Stomach smooth muscle (tissue), 2 donors: ENCODE measurements around the gene ARHGAP18.

ENCODE experiments used
- H3K27ac ChIP-seq: one replicate; pipeline ENCODE4 v1.7.0; 2013; ENCODE audit warnings: mild to moderate bottlenecking, low read length, inconsistent platforms
- H3K27me3 ChIP-seq, 2 donors: one replicate each; pipeline ENCODE4 v1.7.0; 2013; ENCODE audit warnings: low read length in 2 of 2; ENCODE audit not compliant: insufficient read depth in 2 of 2, control insufficient read depth in 1 of 2
- H3K36me3 ChIP-seq, 2 donors: one replicate each; pipeline ENCODE4 v1.7.0; 2013; ENCODE audit warnings: low read length in 2 of 2; ENCODE audit not compliant: control insufficient read depth in 2 of 2, insufficient read depth in 2 of 2
- H3K4me1 ChIP-seq: one replicate; pipeline ENCODE4 v1.7.0; 2013; ENCODE audit warnings: low read length; ENCODE audit not compliant: control insufficient read depth, insufficient read depth
- H3K4me3 ChIP-seq, 2 donors: one replicate each; pipeline ENCODE4 v1.7.0; 2013; ENCODE audit warnings: low read length in 2 of 2
- H3K9ac ChIP-seq, 2 donors: one replicate each; pipeline ENCODE4 v1.7.0; 2013; ENCODE audit warnings: low read length in 2 of 2, mild to moderate bottlenecking in 1 of 2
- H3K9me3 ChIP-seq, 2 donors: one replicate each; pipeline ENCODE4 v1.7.0; 2013; ENCODE audit warnings: low read length in 2 of 2; ENCODE audit not compliant: control insufficient read depth in 2 of 2
- donor health status: healthy.
- donor health status: Pancreatic carcinoma.

Gene ARHGAP18

GRCh38 chr6:129744880-129745237 is 34.9 kb upstream of the ARHGAP18 start:
- Histone ChIP-seq H3K27me3 (no peaks in the 10 kb centered on the region), H3K4me3 (no peak overlapping the region), H3K9me3 (no peaks in the 10 kb centered on the region), H3K9ac (no peak overlapping the region), H3K27ac (no peak overlapping the region), H3K36me3 (no peaks in the 10 kb centered on the region), H3K4me1 (no peaks in the 10 kb centered on the region)

GRCh38 chr6:129744201-129744879 is 34.4 kb upstream of the ARHGAP18 start:
- Histone ChIP-seq H3K4me1 (no peaks in the 10 kb centered on the region), H3K36me3 (no peaks in the 10 kb centered on the region), H3K27ac (no peak overlapping the region), H3K9ac (no peak overlapping the region), H3K4me3 (no peak overlapping the region), H3K27me3 (no peaks in the 10 kb centered on the region), H3K9me3 (no peaks in the 10 kb centered on the region)

- H3K36me3 ChIP-seq, result no peaks in the 10 kb centered on the region
- H3K9me3 ChIP-seq, result no peaks in the 10 kb centered on the region
- no peaks in the 10 kb centered on the region for H3K27me3 ChIP-seq
- no peak overlapping the region for H3K27ac ChIP-seq
- H3K9ac ChIP-seq, result no peak overlapping the region
- H3K4me3 ChIP-seq, result no peak overlapping the region
- H3K4me1 ChIP-seq, result no peaks in the 10 kb centered on the region
Measured at GRCh38 chr6:129740013-129740412, 30.0 kb upstream of the ARHGAP18 start.

GRCh38 chr6:129736105-129736504 is 26.1 kb upstream of the ARHGAP18 start:
- Histone ChIP-seq H3K27ac (no peak overlapping the region), H3K27me3 (no peaks in the 10 kb centered on the region), H3K4me1 (no peaks in the 10 kb centered on the region), H3K9me3 (no peaks in the 10 kb centered on the region), H3K4me3 (no peak overlapping the region), H3K9ac (no peak overlapping the region), H3K36me3 (no peaks in the 10 kb centered on the region)

GRCh38 chr6:129733290-129733689 is 23.3 kb upstream of the ARHGAP18 start:
- Histone ChIP-seq H3K4me3 (no peak overlapping the region), H3K36me3 (no peaks in the 10 kb centered on the region), H3K4me1 (no peaks in the 10 kb centered on the region), H3K27me3 (no peaks in the 10 kb centered on the region), H3K9me3 (no peaks in the 10 kb centered on the region), H3K27ac (no peak overlapping the region), H3K9ac (no peak overlapping the region)

- Histone ChIP-seq H3K9me3 (no peaks in the 10 kb centered on the region), H3K36me3 (no peaks in the 10 kb centered on the region), H3K4me3 (no peak overlapping the region), H3K27me3 (no peaks in the 10 kb centered on the region), H3K9ac (no peak overlapping the region), H3K27ac (no peak overlapping the region), H3K4me1 (no peaks in the 10 kb centered on the region)
Measured at GRCh38 chr6:129732542-129732941, 22.6 kb upstream of the ARHGAP18 start.

GRCh38 chr6:129732034-129732433 is 22.1 kb upstream of the ARHGAP18 start:
- no peaks in the 10 kb centered on the region for H3K27me3 ChIP-seq
- H3K9ac ChIP-seq, result no peak overlapping the region
- H3K4me3 ChIP-seq, result no peak overlapping the region
- H3K27ac ChIP-seq, result no peak overlapping the region
- no peaks in the 10 kb centered on the region for H3K4me1 ChIP-seq
- no peaks in the 10 kb centered on the region for H3K36me3 ChIP-seq
- no peaks in the 10 kb centered on the region for H3K9me3 ChIP-seq

- H3K27ac ChIP-seq, result no peak overlapping the region
- no peaks in the 10 kb centered on the region for H3K27me3 ChIP-seq
- H3K9ac ChIP-seq, result no peak overlapping the region
- no peaks in the 10 kb centered on the region for H3K4me1 ChIP-seq
- H3K9me3 ChIP-seq, result no peaks in the 10 kb centered on the region
- no peak overlapping the region for H3K4me3 ChIP-seq
- H3K36me3 ChIP-seq, result no peaks in the 10 kb centered on the region
Measured at GRCh38 chr6:129731428-129731827, 21.5 kb upstream of the ARHGAP18 start.

GRCh38 chr6:129730477-129731165 is 20.6 kb upstream of the ARHGAP18 start:
- Histone ChIP-seq H3K27ac (no peak overlapping the region), H3K9me3 (no peaks in the 10 kb centered on the region), H3K9ac (no peak overlapping the region), H3K27me3 (no peaks in the 10 kb centered on the region), H3K4me1 (no peaks in the 10 kb centered on the region), H3K4me3 (no peak overlapping the region), H3K36me3 (no peaks in the 10 kb centered on the region)

GRCh38 chr6:129726650-129727049 is 16.7 kb upstream of the ARHGAP18 start:
- H3K4me3 ChIP-seq, result peak overlapping the region in 1 of 2 donors; percentile 10
- no peaks in the 10 kb centered on the region for H3K36me3 ChIP-seq
- H3K27ac ChIP-seq, result no peak overlapping the region
- no peak overlapping the region for H3K9ac ChIP-seq
- no peaks in the 10 kb centered on the region for H3K4me1 ChIP-seq
- no peaks in the 10 kb centered on the region for H3K27me3 ChIP-seq
- H3K9me3 ChIP-seq, result no peaks in the 10 kb centered on the region

- Histone ChIP-seq H3K9ac (no peak overlapping the region), H3K9me3 (no peaks in the 10 kb centered on the region), H3K4me1 (no peaks in the 10 kb centered on the region), H3K27ac (no peak overlapping the region), H3K4me3 (no peak overlapping the region), H3K27me3 (no peaks in the 10 kb centered on the region), H3K36me3 (no peaks in the 10 kb centered on the region)
Measured at GRCh38 chr6:129725341-129725740, 15.4 kb upstream of the ARHGAP18 start.
